GM10248 (cell line): ENCODE measurements around the gene HLA-E.
"Not testable (repeated sequence)": the region's sequence is repeated elsewhere in the genome, so short reads cannot be mapped to it uniquely, and the experiment has no call there.

Source experiments
- CTCF ChIA-PET: fragments of 300-600 bp; sonication (Branson Sonifier 250); formaldehyde crosslinking; extraction: SDS; loops from one replicate; lab custom pipeline; 2021; ENCODE audit warnings: antibody characterized with exemption; lab: Yijun Ruan, JAX
- POLR2A ChIA-PET: fragments of 350-650 bp; sonication (Branson Sonifier 250); formaldehyde crosslinking; extraction: SDS; loops from one replicate; lab custom pipeline; 2020; ENCODE audit warnings: antibody characterized with exemption; lab: Yijun Ruan, JAX
- DNase-seq: peaks from one replicate; pipeline ENCODE4 v3.0.0; 2012; ENCODE audit errors: extremely low spot score
- TF ChIP-seq, protein P1 (sequence below): IDR thresholded peaks from 2 replicates; pipeline ENCODE4 v1.5.1; 2012; ENCODE audit warnings: mild to moderate bottlenecking, low read depth; ENCODE audit errors: extremely low read depth, missing control alignments, control extremely low read depth

HLA-E gene

GRCh38 chr6:30462482-30462881, 26.8 kb upstream of the HLA-E start:
- TF ChIP-seq, protein P1, sequence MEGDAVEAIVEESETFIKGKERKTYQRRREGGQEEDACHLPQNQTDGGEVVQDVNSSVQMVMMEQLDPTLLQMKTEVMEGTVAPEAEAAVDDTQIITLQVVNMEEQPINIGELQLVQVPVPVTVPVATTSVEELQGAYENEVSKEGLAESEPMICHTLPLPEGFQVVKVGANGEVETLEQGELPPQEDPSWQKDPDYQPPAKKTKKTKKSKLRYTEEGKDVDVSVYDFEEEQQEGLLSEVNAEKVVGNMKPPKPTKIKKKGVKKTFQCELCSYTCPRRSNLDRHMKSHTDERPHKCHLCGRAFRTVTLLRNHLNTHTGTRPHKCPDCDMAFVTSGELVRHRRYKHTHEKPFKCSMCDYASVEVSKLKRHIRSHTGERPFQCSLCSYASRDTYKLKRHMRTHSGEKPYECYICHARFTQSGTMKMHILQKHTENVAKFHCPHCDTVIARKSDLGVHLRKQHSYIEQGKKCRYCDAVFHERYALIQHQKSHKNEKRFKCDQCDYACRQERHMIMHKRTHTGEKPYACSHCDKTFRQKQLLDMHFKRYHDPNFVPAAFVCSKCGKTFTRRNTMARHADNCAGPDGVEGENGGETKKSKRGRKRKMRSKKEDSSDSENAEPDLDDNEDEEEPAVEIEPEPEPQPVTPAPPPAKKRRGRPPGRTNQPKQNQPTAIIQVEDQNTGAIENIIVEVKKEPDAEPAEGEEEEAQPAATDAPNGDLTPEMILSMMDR, result no peak
- POLR2A ChIA-PET, result no interaction called here
- CTCF ChIA-PET, result interaction anchor here (2.0 to 6.1 kb wide), 2 partner anchors 9 to 82 kb away, joined by 7 to 75 read pairs; no protein-coding TSS in a partner anchor
- no peak for DNase-seq

GRCh38 chr6:30463242-30463641, 26.1 kb upstream of the HLA-E start:
- ChIA-PET CTCF (interaction anchor here (1.0 to 6.1 kb wide), 3 partner anchors 9 to 81 kb away, joined by 3 to 75 read pairs (median 7); no protein-coding TSS in a partner anchor), POLR2A (no interaction called here)
- DNase-seq, result no peak
- TF ChIP-seq, protein P1, result no peak

- ChIA-PET CTCF (interaction anchor here (1.0 to 6.1 kb wide), 5 partner anchors 10 to 81 kb away, joined by 3 to 75 read pairs (median 5); no protein-coding TSS in a partner anchor), POLR2A (no interaction called here)
- TF ChIP-seq, protein P1, result no peak
- no peak for DNase-seq
Measured at GRCh38 chr6:30463651-30464618, 25.4 kb upstream of the HLA-E start.

- TF ChIP-seq, protein P1, result no peak
- POLR2A ChIA-PET, result no interaction called here
- no peak for DNase-seq
- CTCF ChIA-PET, result interaction anchor here (0.7 to 6.1 kb wide), 8 partner anchors 12 to 207 kb away, joined by 3 to 75 read pairs (median 4); partner anchors contain the start of gene DHX16
Measured at GRCh38 chr6:30465595-30466306, 23.6 kb upstream of the HLA-E start.

DNA sequence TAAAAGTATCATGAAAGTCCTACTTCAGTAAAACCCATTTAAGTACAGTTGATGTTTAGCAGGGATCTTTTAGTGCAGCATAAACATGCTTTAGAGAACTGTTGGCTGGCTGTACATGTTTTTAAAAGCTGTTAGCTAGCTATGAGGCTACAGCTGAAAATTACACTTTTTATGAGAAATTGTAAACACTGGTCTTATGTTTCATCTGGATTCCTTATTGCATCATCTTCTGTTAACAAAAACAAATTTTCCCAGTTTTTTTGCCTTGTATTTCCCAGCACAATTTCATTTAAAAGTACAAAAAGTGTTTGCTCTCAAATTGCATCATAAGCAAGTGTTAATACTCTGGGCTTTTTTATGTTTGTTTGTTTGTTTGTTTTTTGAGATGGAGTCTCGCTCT, 18.3 kb upstream of the HLA-E start:
- DNase-seq, result no peak
- TF ChIP-seq, protein P1, result no peak
- POLR2A ChIA-PET, result no interaction called here
- CTCF ChIA-PET, result interaction anchor here (1.1 to 2.4 kb wide), 7 partner anchors 11 to 74 kb away, joined by 3 to 12 read pairs (median 4); no protein-coding TSS in a partner anchor

GRCh38 chr6:30475116-30475515, 14.2 kb upstream of the HLA-E start:
- DNase-seq, POLR2A ChIA-PET, CTCF ChIA-PET: not testable (repeated sequence)
